GM19372 (cell line): ENCODE measurements around the gene PRCC.

Source experiments
- ATAC-seq: cut with Tn5 transposase; IDR thresholded peaks from one replicate; pipeline ENCODE4 v1.9.1; 2021; ENCODE audit warnings: mild to moderate bottlenecking, low read depth, moderate library complexity; ENCODE audit not compliant: unreplicated experiment

The PRCC gene

DNA sequence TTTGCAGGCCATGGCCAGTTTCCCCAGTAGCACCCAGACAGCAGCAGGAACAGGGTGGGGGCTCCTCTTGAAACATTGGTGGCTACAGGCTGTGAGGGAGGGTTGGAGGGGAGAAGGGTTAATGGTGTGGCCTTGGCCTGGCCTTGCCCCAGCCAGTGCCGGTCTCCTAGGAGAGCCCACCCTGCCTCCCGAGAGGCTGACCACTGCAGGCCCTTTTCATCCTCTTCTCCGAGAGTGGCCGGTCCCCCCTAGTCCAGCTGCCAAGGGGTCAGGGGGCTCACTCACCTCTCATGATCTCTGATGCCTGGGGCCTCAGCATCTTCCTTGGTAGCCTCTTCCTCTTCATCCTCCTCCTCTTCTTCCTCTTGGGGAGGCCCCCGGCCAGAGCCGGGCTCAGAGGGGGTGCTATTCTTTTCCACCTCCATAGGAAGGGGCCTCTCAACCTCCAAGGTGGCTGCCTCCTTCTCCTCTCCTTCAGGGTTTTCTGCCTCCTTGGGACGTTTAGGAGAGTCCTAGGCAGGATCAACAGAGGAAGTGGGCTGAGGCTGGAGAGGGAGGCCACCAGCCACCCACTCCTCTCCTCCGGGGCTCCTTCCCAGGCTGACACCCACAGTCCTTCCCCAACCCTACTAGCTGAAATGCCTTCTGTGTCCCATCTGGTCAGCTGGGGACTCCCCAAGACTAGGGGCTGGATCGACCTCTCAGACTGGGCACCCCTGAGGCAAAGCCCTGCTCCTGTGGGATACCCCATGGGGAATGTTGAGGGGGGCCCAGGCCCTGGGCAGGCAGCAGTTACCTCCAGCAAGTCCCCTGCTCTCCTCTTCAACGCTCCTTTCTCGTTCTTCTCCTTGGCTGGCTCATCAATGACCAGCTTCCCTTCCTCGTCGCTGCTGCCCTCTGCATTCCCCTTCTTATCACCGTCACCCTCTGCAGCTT is 23.7 kb upstream of the PRCC start:
- no peak for ATAC-seq

DNA sequence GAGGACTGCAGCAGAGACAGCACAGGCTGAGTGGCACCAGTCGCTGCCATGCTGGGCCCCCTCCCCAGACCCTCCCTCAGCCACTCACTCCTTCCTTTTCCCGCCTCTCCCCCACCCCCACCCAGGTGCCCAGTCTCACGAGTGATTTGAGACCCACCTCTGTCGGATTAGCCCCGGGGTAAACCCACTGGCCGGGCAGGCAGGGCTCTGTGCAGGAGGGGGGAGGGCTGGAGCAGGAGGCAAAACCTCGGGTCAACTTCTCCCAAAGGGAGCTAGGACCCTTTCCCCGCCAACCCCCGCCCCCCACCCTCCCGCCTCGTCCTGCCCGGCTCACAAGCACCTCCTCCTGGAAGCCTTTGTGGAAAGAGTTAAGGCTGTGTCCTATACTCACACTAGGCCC is 23.0 kb upstream of the PRCC start:
- ATAC-seq: no peak

DNA sequence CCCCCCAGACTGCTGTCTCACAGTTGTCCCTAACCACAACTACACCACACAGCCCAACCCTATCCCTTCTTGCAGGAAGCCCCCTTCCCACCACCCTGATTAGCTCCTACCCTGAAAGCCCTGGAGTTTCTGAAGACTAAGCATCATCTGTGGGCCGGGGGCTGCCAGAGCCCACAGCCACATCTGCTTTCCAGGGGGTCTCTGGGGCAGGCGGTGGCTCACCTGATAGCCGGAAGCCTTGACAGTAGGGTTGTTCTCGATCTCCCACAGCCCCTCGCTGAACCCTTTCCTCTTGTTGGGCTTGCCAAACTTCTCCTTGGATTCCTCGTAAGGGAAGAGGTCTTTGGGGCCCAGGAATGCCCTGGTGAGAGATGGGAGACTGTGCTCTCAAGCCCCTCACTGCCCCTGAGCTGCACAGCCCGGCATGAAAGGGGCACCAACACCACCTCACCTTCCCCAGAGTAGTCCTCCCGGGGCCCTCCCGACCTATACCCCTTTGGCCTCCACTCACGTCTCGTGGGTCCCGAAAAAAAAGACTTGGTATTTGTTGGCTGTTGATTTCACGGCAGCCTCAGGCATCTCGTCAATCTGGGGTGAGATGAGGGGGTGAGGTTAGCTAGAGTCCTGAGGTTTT is 22.4 kb upstream of the PRCC start:
- ATAC-seq: no peak

DNA sequence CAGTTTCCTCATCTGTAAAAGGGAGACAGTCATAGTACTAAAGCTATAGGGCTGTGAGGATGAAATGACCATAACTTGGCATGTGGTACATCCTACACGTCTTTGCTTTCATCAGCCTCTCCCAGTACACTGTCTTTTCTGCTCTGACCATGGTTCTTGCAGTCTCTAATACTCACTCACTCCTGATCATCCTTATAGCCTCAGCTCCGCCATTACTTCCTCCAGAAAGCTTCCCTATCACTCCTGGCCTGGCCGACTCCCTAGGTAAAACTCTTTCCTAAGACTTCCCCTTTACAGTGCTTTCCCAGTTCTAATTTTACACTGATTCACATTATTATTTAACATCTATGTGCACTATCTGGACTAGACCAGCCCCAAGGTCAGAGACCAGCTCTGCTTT is 21.5 kb upstream of the PRCC start:
- ATAC-seq: no peak

DNA sequence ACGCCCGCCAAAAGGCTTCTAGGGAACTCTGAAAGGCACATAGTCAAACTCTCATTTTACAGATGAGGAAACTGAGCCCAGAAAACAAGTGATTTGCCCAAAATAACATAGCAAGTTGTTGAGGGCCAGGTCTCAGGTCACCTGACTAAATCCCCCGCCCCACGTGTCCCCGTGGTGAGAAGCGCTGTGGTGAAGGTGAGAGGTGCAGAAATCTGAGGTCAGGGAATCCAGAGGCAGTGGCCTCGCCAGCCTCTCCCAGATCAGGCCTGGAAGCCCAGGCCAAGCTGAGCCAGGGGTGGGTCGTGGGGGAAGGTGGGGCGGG is 21.0 kb upstream of the PRCC start:
- no peak for ATAC-seq

DNA sequence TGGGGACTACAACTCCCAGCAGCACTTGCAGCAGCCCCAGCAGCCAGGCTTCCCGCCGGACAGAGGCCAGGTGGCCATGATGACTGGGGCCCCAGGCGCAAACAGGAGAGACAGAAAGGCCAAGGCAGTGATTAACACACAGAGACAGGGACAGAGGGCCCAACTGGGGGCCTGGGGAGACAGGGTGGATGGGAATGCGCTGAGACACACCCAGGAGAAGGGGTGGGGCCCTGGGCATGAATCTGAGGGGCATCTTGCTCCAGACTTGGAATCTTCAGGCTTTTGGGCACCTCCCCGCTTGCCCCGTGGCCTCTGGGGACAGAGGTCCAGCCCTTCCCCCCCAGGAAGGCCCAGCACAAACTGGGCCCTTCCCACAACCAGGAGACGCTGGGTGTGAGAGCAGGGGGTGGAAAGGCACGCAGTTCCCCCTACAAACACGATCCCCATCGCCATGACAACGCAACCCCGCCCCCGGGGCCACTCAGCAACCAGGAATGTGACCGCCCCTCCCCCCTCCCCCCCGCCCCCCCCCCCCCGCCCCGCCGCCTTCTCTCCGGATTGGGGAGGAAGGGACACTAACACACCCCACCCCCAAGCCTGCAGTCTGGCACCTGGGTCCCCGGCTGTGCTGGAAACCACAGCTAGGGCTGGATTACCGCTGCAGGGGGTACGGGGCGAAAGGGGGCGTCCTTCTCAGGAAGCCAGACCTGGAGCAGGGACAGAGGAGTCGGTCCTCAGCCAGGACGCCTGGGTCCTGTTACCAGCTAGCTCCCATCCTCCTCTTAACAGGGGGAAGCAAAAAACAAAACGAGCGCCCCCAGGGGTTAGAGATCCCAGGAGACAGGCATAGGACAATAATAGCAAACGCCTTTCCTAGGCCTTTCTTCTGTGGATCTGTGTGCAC is 20.4 kb upstream of the PRCC start:
- ATAC-seq: no peak

DNA sequence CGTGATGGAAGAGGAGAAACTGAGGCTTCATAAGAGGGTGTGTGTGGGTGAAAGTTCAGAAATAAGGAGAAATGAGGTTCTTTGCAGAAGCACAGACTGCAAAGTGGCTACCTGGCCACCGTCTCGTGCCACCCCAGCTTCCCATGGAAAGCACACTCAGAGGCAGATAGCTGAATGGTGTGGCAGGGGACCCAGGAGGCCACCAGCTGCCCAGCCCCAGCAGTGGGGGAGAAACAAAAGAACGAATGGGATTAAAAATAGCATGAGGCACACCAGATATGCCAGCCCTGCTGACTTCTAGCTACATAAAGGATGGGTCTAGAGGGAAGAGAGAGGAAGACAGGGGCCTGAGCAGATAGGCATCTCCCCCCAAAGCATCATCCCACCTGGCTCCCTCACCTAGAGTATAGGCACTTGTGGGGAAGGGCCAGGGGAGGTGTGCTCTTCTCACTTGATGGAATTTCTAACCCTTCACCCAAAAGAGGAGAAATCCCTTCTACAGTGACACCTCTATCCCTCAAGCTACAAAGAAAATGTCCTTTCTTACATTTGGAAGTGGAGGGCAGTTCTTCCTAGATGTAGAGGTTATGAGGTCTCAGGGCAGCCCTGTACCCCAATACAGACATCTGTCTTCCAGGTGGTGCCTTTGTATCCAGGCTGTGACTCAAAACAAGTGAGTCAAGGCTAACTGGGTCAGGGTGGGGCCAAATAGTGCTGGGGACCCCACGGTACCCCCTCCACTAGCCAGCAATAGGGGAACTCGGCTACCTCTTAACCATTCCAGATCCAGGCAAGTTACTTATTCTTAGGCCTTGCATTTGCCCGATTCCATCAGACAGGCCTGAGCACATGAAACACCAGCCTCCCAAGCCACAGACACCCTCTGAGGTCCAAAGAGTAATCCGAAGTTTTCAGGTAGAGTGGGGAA is 19.3 kb upstream of the PRCC start:
- ATAC-seq: no peak

DNA sequence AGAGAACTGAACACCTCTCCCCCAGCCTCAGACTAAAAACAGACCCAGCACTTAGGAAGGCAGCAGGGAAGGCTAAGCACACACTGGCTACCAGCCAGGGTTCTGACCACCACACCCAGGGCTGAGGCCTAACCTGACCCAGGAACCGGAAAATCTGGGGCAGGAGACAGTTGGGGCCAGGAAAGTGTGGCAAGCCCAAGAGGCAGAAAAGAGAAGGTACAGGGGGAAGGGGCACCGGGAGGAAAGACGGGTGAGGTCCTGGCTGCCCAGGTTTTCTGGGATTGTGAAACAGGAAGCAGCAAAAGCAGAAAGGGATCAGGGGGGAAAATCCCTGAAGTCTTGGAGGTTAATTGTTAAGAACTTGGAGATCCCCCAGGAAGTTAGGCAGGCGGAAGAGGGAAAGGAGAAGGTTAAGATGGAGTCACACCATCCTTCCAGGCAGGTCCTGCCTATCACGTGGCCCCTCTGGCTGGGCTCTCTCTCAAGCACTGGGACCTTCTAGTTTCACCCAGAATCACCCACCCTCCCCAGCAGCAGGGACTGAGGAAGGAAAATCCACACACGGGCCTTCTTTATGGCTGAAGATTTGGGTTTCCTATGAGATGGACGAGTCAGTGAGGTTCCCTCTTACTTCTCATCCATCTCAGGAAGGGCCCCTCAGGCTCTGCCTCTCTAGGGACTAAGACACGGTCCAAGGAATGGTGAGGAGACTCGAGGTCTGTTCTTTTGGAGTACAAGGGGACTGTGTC is 18.5 kb upstream of the PRCC start:
- ATAC-seq: no peak

DNA sequence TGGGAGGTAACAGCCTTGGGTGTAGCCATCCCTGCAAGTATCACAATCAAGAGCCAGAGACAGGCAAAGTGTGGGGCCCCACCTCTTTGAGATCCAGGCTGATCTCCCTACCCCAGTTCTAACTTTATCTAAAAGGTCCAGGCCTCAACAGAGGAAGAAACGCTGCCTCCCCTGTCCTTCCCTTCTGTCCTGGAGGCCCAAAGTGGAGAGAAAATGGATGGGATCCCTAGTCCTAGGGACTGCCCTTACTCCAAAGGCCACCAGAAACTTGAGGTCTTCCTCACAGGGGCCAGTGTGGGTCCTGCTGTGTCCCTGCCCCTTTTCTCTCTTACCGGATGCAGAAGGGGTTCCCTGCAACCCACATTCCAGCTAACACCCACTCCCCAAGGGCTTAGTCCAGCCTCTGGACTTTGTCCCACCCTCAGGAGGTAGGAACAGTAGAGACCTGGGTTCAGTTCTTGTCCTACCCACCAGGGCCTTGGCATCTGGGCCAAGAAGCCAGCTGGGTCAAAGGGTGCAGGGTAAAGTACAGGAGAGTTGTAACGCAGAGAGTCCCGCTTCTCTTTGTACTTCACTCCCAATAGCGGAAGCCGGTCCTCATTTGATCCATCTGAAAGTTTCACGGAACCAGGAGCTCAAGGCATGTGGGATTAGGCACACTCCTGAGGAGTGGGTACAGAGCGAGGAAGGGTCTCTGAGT is 17.8 kb upstream of the PRCC start:
- ATAC-seq: no peak

DNA sequence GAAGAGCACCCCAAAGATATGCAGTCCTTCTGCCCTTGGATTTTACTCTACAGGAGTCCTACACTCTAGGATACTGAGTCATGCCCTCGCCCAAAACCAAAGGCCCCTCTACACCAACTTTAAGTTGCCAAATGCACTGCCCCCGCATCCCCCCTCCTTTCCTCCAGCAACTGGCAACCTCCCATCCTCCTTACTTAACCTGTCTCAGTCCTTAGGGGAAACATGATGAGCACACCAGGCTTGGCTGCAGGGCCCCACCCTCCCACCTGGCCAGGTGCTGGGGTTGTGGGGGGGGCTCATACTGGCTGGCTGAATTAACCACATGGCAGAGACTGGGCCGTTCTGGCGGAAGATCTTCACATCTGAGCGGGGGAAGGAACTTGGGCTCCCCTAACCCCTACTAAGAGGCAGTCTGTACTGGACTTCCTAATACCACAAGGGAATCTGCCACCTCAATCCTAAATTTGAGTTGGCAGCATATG is 17.1 kb upstream of the PRCC start:
- ATAC-seq: no peak

DNA sequence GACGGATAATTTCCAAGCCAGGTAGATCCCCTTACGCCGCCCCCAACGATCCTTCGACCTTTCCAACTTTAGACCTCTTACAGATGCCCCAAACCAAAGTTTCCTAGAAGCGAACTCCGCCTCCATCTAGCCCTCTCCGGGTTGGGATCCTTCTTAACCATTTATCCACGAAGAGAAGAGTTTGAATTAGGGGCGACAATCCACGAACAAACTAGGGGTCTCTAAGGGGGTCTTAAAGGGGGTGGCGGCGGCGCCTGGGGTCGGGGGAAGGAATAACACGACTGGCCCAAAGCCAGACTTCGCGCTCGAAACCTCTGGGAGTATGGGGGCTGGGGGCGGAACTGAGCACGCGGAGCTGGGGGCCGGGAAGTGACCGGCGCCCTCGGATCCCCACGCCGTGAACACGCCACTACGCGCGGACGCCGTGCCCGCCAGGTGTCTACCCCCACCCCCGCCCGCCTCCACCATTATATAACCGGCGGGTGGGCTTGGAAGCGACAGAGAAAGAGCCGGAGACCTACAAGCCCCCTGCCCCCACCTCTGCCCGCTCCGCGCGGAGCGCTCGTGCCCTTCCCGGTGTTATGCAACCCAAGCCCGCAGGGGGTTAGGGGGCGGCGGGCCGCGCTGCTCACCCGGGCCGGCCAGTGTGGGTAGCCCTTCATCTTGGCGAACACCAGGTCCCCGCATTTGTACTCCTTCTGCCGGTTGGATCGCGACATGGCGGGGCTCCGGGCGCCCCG is 16.5 kb upstream of the PRCC start:
- ATAC-seq: peak; percentile 6

DNA sequence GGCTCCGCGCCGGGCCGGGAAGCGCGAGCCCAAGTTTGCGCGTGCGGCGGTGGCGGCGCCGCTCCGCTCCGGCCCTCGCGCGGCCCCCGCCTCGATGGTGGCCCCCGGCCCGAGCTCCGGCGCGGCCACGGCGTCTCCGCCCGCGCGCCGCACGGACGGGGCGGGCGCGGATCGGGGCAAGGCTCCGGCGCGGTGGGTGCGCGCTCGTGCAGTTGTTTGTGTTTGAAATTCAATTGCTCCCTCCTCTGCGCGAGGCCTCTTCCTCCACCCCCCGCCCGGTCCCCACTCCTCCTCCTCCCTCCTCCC is 15.9 kb upstream of the PRCC start, which contains the start of gene HDGF:
Gene HDGF, minus strand, starts transcription at position 225 of the 306 bp plus-strand sequence. CDS start 246 bp downstream, outside the sequence.
- peak; percentile 25 for ATAC-seq

DNA sequence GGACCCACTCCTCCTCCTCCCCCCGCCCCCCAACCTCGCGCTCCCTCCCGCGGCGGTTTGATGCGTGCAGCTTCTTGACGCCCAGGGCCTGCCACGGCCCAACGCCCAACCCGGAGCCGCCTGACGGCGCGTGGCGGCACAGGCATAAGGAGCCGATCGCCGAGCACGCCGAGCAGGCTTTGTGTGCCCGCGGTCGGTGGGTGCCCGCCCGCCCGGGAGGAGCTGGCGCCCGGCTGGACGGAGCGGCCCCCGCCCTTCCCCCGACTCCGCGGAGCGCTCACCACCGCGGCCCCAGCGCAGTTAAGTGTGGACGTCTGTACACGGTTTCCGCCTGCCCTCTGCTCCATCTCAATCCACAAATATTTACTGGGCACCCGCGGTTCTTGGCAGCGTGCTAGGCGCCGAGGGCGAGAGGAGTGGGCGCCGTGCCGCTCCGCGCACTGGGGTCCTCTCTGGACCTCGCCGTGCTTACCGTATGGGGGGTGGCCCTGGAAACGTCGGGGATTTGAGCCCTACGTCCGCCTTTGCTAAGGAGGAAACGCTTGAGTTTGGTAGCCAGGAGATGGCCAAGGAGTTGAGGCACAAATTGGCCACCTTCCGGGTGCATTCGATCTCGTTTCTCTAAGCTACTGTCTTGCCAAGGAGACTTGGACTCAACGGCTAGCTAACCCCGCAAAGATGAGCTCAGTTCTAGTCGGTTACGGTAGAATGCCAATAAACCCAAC is 15.4 kb upstream of the PRCC start:
- ATAC-seq: peak; percentile 71

DNA sequence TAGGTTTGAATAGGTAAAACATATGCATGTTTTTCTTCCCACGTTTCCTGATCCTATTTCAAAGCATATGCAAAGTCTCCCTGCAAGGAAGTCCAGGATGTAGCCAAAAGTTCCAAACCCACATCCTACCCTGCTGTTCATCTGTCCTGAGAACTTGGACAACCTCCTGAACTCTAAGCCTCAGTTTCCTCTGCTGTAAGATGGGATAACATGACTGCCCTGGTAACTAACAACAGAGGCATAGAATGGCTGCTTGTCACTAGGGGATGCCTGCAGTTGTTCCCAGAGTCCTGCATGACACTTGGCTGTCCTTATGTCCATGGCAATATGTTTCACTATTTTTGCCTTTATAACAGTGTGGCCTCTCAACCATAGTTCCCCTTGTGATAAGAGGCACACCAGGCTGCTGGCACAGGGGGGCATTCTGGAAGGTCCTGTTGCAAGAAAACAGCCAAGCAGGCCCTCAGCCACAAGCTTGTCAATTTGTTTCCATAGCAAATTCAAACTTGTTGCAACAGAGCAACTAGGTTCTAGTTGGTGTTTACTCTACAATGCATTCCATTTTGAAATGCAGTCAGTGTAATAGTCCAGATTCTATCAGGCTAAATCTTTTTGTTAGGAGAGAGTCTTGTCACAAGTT is 14.4 kb upstream of the PRCC start:
- no peak for ATAC-seq

DNA sequence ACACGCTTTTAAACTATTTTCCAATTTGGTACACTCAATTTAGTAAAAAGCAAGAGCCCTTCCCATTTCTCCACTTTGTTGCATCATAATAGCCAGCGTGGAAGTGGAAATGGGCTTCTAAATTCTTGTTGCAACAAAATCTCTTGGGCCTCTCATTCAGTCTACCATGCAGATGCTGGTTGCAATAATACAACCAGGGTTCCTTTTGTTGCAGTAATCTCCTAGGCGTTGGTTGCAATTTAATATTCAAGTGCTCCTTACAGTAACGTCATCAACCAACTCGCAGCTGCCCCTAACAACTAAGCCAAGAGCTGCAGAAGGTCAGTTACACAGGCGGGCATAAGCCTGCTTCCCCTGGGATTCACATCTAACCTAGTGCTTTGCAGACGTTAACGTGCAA is 13.1 kb upstream of the PRCC start:
- no peak for ATAC-seq

DNA sequence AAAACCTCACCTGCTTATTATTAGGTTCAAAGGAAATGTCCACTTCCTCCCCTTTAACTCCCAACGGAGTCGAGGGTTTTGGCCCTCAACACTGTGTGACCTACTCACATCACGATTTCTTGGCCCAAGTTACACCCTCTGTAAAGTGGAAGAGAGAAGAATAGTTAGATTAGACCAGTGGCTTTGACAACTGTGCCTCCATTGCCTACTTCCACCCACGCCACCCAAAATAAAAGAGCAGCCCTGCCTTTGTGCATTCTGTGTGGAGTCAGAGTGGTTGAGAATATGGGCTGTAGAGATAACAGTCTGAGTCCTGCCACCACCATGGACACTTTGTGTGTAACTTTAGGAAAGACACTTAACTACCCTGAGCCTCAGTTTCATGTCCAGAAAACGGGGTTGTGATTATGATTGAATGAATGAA is 11.8 kb upstream of the PRCC start:
- no peak for ATAC-seq

DNA sequence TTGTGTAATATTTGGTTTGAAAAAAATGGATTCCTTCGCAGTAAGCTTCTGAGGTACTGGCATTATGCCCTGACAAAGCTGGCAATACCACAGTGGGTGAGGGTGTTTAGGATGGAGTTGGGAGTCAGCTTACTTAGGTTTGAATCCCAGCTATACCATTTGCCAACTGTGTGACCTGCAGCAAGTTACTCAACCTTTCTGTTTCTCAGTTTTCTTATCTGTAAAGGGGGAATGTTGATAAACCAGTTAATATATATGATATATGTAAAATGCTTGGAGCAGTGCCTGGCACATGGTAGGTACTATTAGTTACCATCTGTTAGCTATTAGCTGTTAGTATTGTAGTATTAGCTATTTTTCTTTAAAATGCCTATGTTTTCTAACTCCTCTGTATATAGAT is 11.0 kb upstream of the PRCC start:
- ATAC-seq: no peak
